Brain pericyte (primary cell): ENCODE results near the gene SOD3.

Experiments
- DNase-seq: peaks from one replicate; pipeline ENCODE4 v3.0.0-alpha.2; 2012; ENCODE audit warnings: low read depth, low spot score

SOD3 gene

GRCh38 chr4:24801136-24801855 lies 5.9 kb downstream of the SOD3 start:
- DNase-seq, result no peak

GRCh38 chr4:24802648-24803047 lies 7.3 kb downstream of the SOD3 start:
- no peak for DNase-seq

- DNase-seq, result no peak
Observed at GRCh38 chr4:24805067-24805466, 9.7 kb downstream of the SOD3 start.

- no peak for DNase-seq
Observed at GRCh38 chr4:24805566-24805965, 10.2 kb downstream of the SOD3 start.

GRCh38 chr4:24806206-24806990 lies 11.0 kb downstream of the SOD3 start:
- no peak for DNase-seq

GRCh38 chr4:24807611-24808010 lies 12.2 kb downstream of the SOD3 start:
- DNase-seq, result no peak

- no peak for DNase-seq
Observed at GRCh38 chr4:24808261-24808660, 12.9 kb downstream of the SOD3 start.

GRCh38 chr4:24808955-24809354 lies 13.6 kb downstream of the SOD3 start:
- no peak for DNase-seq

GRCh38 chr4:24809376-24809775 lies 14.0 kb downstream of the SOD3 start:
- DNase-seq, result no peak

- no peak for DNase-seq
Observed at GRCh38 chr4:24809815-24810405, 14.5 kb downstream of the SOD3 start.

GRCh38 chr4:24810871-24811631 lies 15.7 kb downstream of the SOD3 start:
- no peak for DNase-seq

- no peak for DNase-seq
Observed at GRCh38 chr4:24813732-24814131, 18.4 kb downstream of the SOD3 start.

GRCh38 chr4:24816797-24817196 lies 21.4 kb downstream of the SOD3 start:
- DNase-seq, result no peak

GRCh38 chr4:24820541-24820940 lies 25.2 kb downstream of the SOD3 start:
- DNase-seq, result no peak

- DNase-seq, result no peak
Observed at GRCh38 chr4:24824720-24825119, 29.3 kb downstream of the SOD3 start.

GRCh38 chr4:24831637-24832036 lies 36.3 kb downstream of the SOD3 start:
- no peak for DNase-seq

GRCh38 chr4:24835696-24836095 lies 40.3 kb downstream of the SOD3 start:
- no peak for DNase-seq

GRCh38 chr4:24836661-24837242 lies 41.4 kb downstream of the SOD3 start:
- DNase-seq, result no peak

- DNase-seq, result no peak
Observed at GRCh38 chr4:24837336-24837735, 42.0 kb downstream of the SOD3 start.

GRCh38 chr4:24837781-24838180 lies 42.4 kb downstream of the SOD3 start:
- DNase-seq, result no peak

- no peak for DNase-seq
Observed at GRCh38 chr4:24840362-24840761, 45.0 kb downstream of the SOD3 start.
